HG02759 (cell line): ENCODE data around the gene PHF20.
"Not testable (repeated sequence)": the region's sequence is repeated elsewhere in the genome, so short reads cannot be mapped to it uniquely, and the experiment has no call there.

Experiments
- ATAC-seq: cut with Tn5 transposase; IDR thresholded peaks from one replicate; pipeline ENCODE4 v1.9.1; 2021; ENCODE audit warnings: mild to moderate bottlenecking, moderate library complexity; ENCODE audit not compliant: unreplicated experiment

The PHF20 gene

GRCh38 chr20:35773154-35773751 is 1.4 kb downstream of the PHF20 start:
- ATAC-seq, result no peak

- ATAC-seq, result no peak
Observed at GRCh38 chr20:35774391-35774790, 2.6 kb downstream of the PHF20 start.

- no peak for ATAC-seq
Observed at GRCh38 chr20:35776513-35777101, 4.8 kb downstream of the PHF20 start.

GRCh38 chr20:35783811-35784210 is 12.0 kb downstream of the PHF20 start:
- ATAC-seq, result not testable (repeated sequence)

GRCh38 chr20:35785541-35785940 is 13.7 kb downstream of the PHF20 start:
- not testable (repeated sequence) for ATAC-seq

- ATAC-seq, result no peak
Observed at GRCh38 chr20:35788796-35789195, 17.0 kb downstream of the PHF20 start.

- no peak for ATAC-seq
Observed at GRCh38 chr20:35791097-35791496, 19.3 kb downstream of the PHF20 start.

GRCh38 chr20:35791821-35792220 is 20.0 kb downstream of the PHF20 start:
- no peak for ATAC-seq

- no peak for ATAC-seq
Observed at GRCh38 chr20:35792740-35793139, 20.9 kb downstream of the PHF20 start.

GRCh38 chr20:35796571-35796970 is 24.8 kb downstream of the PHF20 start:
- no peak for ATAC-seq

GRCh38 chr20:35801865-35802264 is 30.1 kb downstream of the PHF20 start:
- no peak for ATAC-seq

- no peak for ATAC-seq
Observed at GRCh38 chr20:35806075-35806474, 34.3 kb downstream of the PHF20 start.

- ATAC-seq, result no peak
Observed at GRCh38 chr20:35807877-35808276, 36.1 kb downstream of the PHF20 start.

GRCh38 chr20:35820715-35821114 is 48.9 kb downstream of the PHF20 start:
- no peak for ATAC-seq

GRCh38 chr20:35821807-35822242 is 50.0 kb downstream of the PHF20 start:
- ATAC-seq, result no peak

GRCh38 chr20:35823147-35823546 is 51.3 kb downstream of the PHF20 start:
- no peak for ATAC-seq

- ATAC-seq, result no peak
Observed at GRCh38 chr20:35823937-35824336, 52.1 kb downstream of the PHF20 start.

GRCh38 chr20:35826397-35826998 is 54.7 kb downstream of the PHF20 start:
- ATAC-seq, result no peak

GRCh38 chr20:35828434-35828833 is 56.6 kb downstream of the PHF20 start:
- no peak for ATAC-seq

GRCh38 chr20:35828916-35829315 is 57.1 kb downstream of the PHF20 start:
- ATAC-seq, result no peak

GRCh38 chr20:35830264-35830663 is 58.4 kb downstream of the PHF20 start:
- ATAC-seq, result no peak

- no peak for ATAC-seq
Observed at GRCh38 chr20:35831029-35831428, 59.2 kb downstream of the PHF20 start.
